HL-60 (cell line): ENCODE measurements around the gene CD44.
A peak's percentile ranks its signal among the peaks of the same experiment; 100 is the strongest.
"Not testable (repeated sequence)": the region's sequence is repeated elsewhere in the genome, so short reads cannot be mapped to it uniquely, and the experiment has no call there.

Source experiments
- DNase-seq, 2 experiments: peaks; one replicate each; pipeline ENCODE4 v3.0.0-alpha.2; 2010 to 2020; ENCODE audit warnings: low read depth in 1 of 2, low spot score in 1 of 2
- H3K27ac ChIP-seq: fragments of 250-450 bp; sonication (Bioruptor Pico); replicated peaks from 2 replicates; pipeline ENCODE4 v1.5.1; 2020; ENCODE audit warnings: mild to moderate bottlenecking, moderate library complexity
- H3K27me3 ChIP-seq: fragments of 250-450 bp; sonication (Bioruptor Pico); 2 replicates; pipeline ENCODE4 v1.5.1; 2021; ENCODE audit warnings: mild to moderate bottlenecking, moderate library complexity; ENCODE audit not compliant: insufficient read depth, poor library complexity, severe bottlenecking
- H3K4me3 ChIP-seq: replicated peaks from 2 replicates; pipeline ENCODE4 v1.5.1; 2011; ENCODE audit warnings: mild to moderate bottlenecking, control low read depth, low read length; ENCODE audit not compliant: insufficient read depth
- GABPA ChIP-seq: IDR thresholded peaks from 2 replicates; pipeline ENCODE4 v1.6.1; 2012; ENCODE audit warnings: low read depth
- POLR2AphosphoS5 ChIP-seq: IDR thresholded peaks from 2 replicates; pipeline ENCODE4 v1.6.1; 2012; ENCODE audit warnings: low read depth
- SPI1 ChIP-seq: IDR thresholded peaks from 2 replicates; pipeline ENCODE4 v1.6.1; 2012; ENCODE audit warnings: low read depth, mild to moderate bottlenecking, borderline replicate concordance
- TF ChIP-seq, protein P1 (sequence below): IDR thresholded peaks from one replicate; pipeline ENCODE4 v1.5.1; 2011; ENCODE audit warnings: low read length, control low read depth, inconsistent platforms; ENCODE audit not compliant: insufficient read depth
- TF ChIP-seq, protein P2 (sequence below): IDR thresholded peaks from 2 replicates; pipeline ENCODE4 v1.6.1; 2012; ENCODE audit warnings: low read depth; ENCODE audit not compliant: insufficient replicate concordance

The CD44 gene

DNA sequence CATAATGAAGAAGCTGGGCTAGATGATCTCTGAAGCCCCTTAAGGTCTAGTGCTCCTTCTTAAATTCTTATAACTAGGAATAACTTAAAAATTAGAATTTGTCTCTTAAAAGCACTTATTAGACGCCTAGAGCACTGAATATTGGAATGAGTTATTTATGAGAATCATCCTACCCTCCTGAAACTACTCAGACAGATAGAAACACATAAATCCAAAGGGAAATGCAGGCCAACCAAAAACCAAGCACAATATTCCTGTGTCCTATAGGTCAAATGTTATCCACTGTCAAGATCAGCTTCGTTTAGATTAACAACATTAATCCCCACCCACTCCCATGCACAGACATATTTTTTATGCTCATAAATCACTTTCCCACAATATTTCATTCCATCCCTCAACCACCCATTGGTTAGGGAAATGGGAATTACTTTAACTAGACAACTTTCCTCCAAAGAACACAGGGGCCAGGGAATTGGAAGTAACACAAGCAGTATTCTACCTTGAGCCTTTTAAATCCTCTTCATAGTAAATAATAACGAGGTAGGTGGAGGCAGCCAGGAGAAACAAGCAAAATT, 87.1 kb downstream of the CD44 start:
- no peaks in the 10 kb centered on the region for H3K27me3 ChIP-seq
- no peak overlapping the region for H3K4me3 ChIP-seq
- no peak for DNase-seq

DNA sequence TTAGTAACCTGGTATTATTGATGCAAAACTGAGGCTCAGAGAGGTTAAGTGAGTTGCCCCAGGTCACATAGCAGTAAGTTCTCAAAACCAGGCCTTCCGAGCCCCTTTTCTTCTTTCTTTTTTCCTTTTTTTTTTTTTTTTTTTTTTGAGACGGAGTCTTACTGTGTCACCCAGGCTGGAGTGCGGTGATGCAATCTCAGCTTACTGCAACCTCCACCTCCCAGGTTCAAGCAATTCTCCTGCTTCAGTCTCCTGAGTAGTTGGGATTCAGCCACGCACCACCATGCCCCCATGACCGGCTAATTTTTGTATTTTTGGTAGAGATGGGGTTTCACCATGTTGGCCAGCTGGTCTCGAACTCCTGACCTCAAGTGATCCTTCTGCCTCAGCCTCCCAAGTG, 87.8 kb downstream of the CD44 start:
- H3K4me3 ChIP-seq, DNase-seq, H3K27me3 ChIP-seq: not testable (repeated sequence)
- peak overlapping the region; percentile 65; the same call in 1 of the 2 replicates for H3K27ac ChIP-seq

More for the DNA sequence above, 87.1 kb downstream of the CD44 start:
- no peak for TF ChIP-seq POLR2AphosphoS5
- no peak for TF ChIP-seq SPI1
- TF ChIP-seq, protein P1, sequence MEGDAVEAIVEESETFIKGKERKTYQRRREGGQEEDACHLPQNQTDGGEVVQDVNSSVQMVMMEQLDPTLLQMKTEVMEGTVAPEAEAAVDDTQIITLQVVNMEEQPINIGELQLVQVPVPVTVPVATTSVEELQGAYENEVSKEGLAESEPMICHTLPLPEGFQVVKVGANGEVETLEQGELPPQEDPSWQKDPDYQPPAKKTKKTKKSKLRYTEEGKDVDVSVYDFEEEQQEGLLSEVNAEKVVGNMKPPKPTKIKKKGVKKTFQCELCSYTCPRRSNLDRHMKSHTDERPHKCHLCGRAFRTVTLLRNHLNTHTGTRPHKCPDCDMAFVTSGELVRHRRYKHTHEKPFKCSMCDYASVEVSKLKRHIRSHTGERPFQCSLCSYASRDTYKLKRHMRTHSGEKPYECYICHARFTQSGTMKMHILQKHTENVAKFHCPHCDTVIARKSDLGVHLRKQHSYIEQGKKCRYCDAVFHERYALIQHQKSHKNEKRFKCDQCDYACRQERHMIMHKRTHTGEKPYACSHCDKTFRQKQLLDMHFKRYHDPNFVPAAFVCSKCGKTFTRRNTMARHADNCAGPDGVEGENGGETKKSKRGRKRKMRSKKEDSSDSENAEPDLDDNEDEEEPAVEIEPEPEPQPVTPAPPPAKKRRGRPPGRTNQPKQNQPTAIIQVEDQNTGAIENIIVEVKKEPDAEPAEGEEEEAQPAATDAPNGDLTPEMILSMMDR = no peak
- TF ChIP-seq GABPA = no peak
- TF ChIP-seq, protein P2, sequence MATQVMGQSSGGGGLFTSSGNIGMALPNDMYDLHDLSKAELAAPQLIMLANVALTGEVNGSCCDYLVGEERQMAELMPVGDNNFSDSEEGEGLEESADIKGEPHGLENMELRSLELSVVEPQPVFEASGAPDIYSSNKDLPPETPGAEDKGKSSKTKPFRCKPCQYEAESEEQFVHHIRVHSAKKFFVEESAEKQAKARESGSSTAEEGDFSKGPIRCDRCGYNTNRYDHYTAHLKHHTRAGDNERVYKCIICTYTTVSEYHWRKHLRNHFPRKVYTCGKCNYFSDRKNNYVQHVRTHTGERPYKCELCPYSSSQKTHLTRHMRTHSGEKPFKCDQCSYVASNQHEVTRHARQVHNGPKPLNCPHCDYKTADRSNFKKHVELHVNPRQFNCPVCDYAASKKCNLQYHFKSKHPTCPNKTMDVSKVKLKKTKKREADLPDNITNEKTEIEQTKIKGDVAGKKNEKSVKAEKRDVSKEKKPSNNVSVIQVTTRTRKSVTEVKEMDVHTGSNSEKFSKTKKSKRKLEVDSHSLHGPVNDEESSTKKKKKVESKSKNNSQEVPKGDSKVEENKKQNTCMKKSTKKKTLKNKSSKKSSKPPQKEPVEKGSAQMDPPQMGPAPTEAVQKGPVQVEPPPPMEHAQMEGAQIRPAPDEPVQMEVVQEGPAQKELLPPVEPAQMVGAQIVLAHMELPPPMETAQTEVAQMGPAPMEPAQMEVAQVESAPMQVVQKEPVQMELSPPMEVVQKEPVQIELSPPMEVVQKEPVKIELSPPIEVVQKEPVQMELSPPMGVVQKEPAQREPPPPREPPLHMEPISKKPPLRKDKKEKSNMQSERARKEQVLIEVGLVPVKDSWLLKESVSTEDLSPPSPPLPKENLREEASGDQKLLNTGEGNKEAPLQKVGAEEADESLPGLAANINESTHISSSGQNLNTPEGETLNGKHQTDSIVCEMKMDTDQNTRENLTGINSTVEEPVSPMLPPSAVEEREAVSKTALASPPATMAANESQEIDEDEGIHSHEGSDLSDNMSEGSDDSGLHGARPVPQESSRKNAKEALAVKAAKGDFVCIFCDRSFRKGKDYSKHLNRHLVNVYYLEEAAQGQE = no peak
- no peak overlapping the region for H3K27ac ChIP-seq

DNA sequence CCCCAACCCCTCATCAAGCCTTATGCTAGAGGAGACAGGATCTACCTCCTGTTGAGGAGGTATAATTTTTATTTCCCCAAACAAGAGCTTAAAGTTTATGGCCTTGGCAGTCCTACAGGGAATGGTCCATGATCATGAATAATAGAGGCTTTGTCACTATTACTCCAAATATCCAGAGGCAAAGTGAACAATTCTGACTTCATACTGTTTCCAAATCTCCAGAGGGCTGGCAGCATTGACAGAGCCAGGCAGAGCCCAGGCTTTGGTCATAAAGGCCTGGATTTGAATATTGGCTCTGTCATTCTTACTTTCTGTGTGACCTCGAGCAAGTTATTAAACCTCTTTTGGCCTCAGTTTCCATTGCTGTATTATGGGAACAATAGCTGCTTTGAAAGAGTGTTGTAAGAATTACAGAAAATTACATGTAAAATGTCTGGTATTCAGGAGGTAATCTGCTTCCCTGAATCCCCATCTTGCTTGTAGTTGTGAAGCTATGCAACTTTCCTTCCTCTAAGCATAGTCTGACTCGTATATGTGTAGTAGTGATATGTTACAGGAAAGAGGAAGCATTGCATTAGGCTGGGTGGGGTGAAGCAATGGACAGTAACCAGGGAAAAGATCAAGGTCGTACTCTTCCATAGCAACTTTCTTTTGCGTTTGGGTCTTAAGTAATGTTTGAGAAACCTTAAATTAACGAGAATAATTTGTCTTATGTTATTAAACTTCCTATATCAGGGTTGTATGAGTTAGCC, 88.8 kb downstream of the CD44 start:
- H3K27ac ChIP-seq = peak overlapping the region; percentile 65
- H3K27me3 ChIP-seq = no peaks in the 10 kb centered on the region
- peak; percentile 71 to 88 for DNase-seq
- H3K4me3 ChIP-seq = no peak overlapping the region
- TF ChIP-seq SPI1 = peak; percentile 46; the same call in 1 of the 2 replicates
- TF ChIP-seq, protein P1 = no peak
- TF ChIP-seq, protein P2 = no peak

DNA sequence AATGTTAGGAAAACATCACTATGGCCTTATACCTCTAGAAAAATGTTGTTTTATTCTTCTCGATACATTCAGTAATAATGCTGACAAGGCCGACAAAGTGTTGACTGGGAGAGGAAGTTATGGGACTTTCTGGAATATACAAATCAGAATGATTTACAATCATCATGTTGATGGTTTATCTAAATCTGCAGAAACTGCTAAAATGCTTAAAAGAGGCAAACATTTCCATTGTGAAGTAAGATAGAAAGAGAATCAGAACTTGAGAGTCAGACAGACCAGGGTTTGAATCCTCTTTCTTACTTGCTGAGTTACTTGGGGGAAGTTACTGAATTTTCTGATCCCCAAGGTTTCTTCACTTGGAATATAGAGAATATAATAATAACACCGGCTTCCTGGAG, 89.4 kb downstream of the CD44 start:
- Histone ChIP-seq H3K27ac (peak overlapping the region; percentile 65), H3K27me3 (no peaks in the 10 kb centered on the region), H3K4me3 (no peak overlapping the region)
- DNase-seq = no peak
- TF ChIP-seq GABPA (no peak), POLR2AphosphoS5 (no peak), SPI1 (no peak)
- TF ChIP-seq, protein P1 = no peak
- TF ChIP-seq, protein P2 = no peak
